SHP77 treated with DMSO at 0.1 percent for 48 hours (cell line): ENCODE data around the gene C2CD2.

ENCODE experiments used
- DNase-seq: peaks from one replicate; lab custom pipeline; 2025; lab: John Stamatoyannopoulos, UW

The C2CD2 gene

GRCh38 chr21:41865002-41865777, 88.6 kb downstream of the C2CD2 start:
- DNase-seq = no peak

GRCh38 chr21:41864311-41865001, 89.4 kb downstream of the C2CD2 start:
- DNase-seq = no peak

GRCh38 chr21:41863439-41863740, 90.4 kb downstream of the C2CD2 start:
- DNase-seq = no peak

GRCh38 chr21:41861987-41862386, 91.8 kb downstream of the C2CD2 start:
- DNase-seq = no peak

- no peak for DNase-seq
Observed at GRCh38 chr21:41861255-41861654, 92.6 kb downstream of the C2CD2 start.

GRCh38 chr21:41859297-41859980, 94.4 kb downstream of the C2CD2 start:
- DNase-seq = no peak

GRCh38 chr21:41858466-41859296, 95.1 kb downstream of the C2CD2 start:
- DNase-seq = no peak

- DNase-seq = no peak
Observed at GRCh38 chr21:41857771-41858300, 96.0 kb downstream of the C2CD2 start.

- DNase-seq = no peak
Observed at GRCh38 chr21:41856572-41856971, 97.2 kb downstream of the C2CD2 start.

GRCh38 chr21:41854426-41854995, 99.3 kb downstream of the C2CD2 start:
- no peak for DNase-seq

- DNase-seq = no peak
Observed at GRCh38 chr21:41852929-41853320, 100.9 kb downstream of the C2CD2 start.

GRCh38 chr21:41852151-41852928, 101.5 kb downstream of the C2CD2 start:
- no peak for DNase-seq

GRCh38 chr21:41851090-41851790, 102.6 kb downstream of the C2CD2 start:
- DNase-seq = no peak

- DNase-seq = no peak
Observed at GRCh38 chr21:41850085-41850484, 103.7 kb downstream of the C2CD2 start.

- DNase-seq = no peak
Observed at GRCh38 chr21:41848958-41849580, 104.7 kb downstream of the C2CD2 start.

- DNase-seq = no peak
Observed at GRCh38 chr21:41848533-41848932, 105.3 kb downstream of the C2CD2 start.

- DNase-seq = no peak
Observed at GRCh38 chr21:41847066-41847804, 106.6 kb downstream of the C2CD2 start.

GRCh38 chr21:41846536-41846935, 107.3 kb downstream of the C2CD2 start:
- DNase-seq = no peak

GRCh38 chr21:41846033-41846317, 107.8 kb downstream of the C2CD2 start:
- no peak for DNase-seq
